Measurements from ENCODE around the gene KLHL7.
"Not testable (repeated sequence)": the region's sequence is repeated elsewhere in the genome, so short reads cannot be mapped to it uniquely, and the experiment has no call there.

Gene KLHL7

GRCh38 chr7:23220690-23221305 is 115.2 kb downstream of the KLHL7 start:
- no peak for DNase-seq

- no peak for DNase-seq
Observed at GRCh38 chr7:23222439-23223030, 117.0 kb downstream of the KLHL7 start.

GRCh38 chr7:23224364-23224763 is 118.8 kb downstream of the KLHL7 start:
- DNase-seq: not testable (repeated sequence)

- DNase-seq: no peak
Observed at GRCh38 chr7:23226844-23227450, 121.4 kb downstream of the KLHL7 start.
